CD4-positive, alpha-beta T cell treated with Interleukin-6 for 4 hours (primary cell): ENCODE data around the gene YY2.

Source experiments
- DNase-seq: peaks from one replicate; pipeline ENCODE4 v3.0.0-alpha.2; 2020; ENCODE audit warnings: mixed read lengths

Gene YY2

GRCh38 chrX:21881881-21882574 lies 26.2 kb downstream of the YY2 start:
- DNase-seq, result no peak

- no peak for DNase-seq
Measured at GRCh38 chrX:21883258-21883657, 27.5 kb downstream of the YY2 start.

- no peak for DNase-seq
Measured at GRCh38 chrX:21885568-21885967, 29.8 kb downstream of the YY2 start.

GRCh38 chrX:21905313-21905712 lies 49.5 kb downstream of the YY2 start:
- DNase-seq, result no peak

- DNase-seq, result no peak
Measured at GRCh38 chrX:21905953-21906352, 50.2 kb downstream of the YY2 start.

GRCh38 chrX:21907260-21907659 lies 51.5 kb downstream of the YY2 start:
- DNase-seq, result no peak
